GM18868 (cell line): ENCODE measurements around the gene PON2.

Source experiments
- ATAC-seq: cut with Tn5 transposase; IDR thresholded peaks from one replicate; pipeline ENCODE4 v1.9.1; 2021; ENCODE audit warnings: mild to moderate bottlenecking, moderate library complexity; ENCODE audit not compliant: unreplicated experiment

PON2 gene

DNA sequence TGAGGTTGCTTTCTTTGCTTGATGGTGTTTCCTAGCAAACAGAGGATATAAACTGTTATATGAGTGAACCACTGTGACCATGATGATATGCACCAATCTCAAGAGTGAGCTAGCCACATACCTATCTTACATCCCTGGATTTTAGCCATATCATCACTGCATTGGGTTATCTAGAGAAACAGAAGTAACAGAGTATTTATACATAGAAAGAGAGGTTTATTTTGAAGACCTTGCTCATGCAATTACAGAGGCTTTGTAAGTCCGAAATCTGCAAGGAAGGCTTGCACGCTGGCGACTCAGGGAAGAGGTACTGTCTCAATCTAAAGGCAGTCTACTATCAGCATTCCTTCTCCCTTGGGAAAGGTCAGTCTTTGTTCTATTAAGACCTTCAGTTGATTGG is 11.8 kb upstream of the PON2 start:
- no peak for ATAC-seq

DNA sequence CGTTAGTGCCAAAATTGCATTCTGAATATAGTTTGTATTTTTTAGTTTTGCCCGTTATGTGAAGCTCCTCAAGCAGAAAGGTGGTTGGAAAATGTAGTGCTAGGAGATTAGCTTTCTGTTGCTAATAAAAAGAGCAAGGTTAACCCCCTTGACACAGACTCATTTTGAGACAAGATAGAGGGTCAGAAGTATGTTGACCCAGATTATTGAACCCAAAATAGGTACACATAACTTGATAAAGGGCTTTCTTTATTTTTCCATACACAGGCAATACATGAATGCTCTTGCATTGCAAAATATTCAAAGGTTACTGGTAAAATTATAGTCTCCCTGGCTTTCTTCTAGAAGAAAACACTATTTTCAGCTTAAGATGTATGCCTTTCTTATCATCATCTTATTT is 10.0 kb upstream of the PON2 start:
- no peak for ATAC-seq

DNA sequence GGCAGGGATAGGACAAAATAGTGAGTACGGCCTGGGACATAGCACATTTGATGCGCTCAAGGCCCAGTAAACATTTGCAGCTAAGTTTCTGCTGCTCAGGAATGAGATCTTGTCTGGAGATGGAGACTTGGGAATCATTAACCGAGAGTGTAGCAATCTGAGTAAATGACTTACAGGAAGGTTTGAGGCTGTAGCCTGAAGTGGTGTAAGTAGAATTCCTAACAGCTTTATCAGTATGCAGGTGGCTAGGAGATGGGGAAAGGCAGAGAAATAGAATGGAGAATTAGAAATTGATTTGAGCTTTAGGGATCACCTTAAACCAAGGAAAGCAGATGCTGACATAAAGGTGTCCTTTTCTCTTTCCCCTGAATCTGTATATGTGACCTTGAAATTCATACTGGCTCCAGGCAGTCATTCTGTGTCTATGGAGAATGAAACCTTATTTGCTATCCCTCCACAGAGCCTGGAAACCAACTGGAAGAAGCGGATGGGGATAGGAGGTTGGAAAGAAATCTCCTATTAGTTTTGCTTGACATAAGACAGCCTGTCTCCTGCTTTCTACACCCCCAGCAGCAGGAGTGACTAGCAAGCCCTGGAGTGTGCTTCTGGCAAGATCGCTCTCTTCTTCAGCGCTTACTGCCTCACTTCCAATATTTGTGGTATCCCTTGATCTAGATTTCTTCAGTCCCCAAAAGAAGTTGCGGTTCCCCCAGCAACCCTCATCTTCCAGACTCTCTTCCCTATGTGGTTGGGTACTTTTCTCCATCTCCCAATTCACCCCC is 6.4 kb upstream of the PON2 start:
- no peak for ATAC-seq

DNA sequence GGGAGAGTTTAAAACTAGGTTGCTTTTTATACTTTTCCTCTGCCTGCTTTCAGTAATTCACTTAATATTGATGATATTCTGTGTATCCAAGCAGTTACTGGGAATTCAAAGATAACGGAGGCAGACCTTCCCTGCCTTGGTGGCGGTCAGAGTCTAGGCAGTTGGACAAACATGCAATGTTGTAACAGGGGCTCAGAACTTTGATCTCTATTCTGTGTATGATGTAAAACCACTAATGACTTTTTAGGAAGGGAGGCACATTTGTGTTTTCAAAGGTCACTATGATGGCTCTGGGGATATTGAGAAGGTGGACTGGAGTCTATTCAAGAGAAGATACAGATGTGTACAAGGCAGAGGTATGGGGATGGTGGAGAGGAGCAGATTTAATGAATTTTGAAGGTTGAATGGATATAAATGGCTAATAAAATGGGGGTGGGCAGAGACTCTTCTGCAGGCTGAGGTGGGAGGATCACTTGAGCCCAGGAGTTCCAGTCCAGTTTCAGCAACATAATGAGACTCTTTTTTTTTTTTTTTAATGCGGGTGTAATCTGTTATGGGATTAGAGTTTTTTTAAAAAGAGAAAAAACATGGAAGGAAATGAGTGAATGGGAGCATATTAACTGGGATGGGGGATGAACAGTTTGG is 5.7 kb upstream of the PON2 start:
- ATAC-seq = no peak

DNA sequence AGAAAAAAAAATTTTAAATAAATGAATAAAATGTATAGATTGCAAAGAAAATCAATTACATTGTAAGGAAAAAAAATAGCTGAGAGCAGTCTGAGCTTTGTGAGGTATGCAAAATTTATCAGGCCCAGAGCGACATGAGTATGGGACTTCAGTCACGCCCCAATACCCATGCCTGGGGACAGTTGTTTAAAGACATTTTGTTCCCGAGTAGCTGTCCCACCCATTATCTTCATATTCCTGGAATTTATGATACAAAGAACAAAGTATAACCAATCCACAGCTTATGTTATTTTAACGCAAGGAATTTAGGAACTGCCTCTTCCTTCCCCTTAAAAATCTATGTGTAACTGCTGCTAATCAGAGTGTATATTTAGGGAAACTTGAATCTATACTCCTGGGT is 1.6 kb upstream of the PON2 start:
- no peak for ATAC-seq

DNA sequence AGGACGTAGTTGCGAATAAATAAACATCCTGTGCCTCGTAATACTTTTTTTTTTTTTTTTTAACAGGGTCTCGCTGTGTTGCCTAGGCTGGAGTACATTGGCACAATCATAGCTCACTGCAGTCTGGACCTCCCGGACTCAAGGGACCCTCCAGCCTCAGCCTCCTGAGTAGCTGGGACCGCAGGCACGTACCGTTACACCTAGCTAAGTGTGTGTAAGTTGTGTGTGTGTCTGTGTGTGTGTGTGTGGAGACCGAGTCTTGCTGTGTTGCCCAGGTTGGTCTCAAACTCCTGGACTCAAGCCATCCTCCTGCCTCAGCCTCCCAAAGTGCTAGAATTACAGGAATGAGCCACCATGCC is 573 bp upstream of the PON2 start:
- ATAC-seq = no peak

DNA sequence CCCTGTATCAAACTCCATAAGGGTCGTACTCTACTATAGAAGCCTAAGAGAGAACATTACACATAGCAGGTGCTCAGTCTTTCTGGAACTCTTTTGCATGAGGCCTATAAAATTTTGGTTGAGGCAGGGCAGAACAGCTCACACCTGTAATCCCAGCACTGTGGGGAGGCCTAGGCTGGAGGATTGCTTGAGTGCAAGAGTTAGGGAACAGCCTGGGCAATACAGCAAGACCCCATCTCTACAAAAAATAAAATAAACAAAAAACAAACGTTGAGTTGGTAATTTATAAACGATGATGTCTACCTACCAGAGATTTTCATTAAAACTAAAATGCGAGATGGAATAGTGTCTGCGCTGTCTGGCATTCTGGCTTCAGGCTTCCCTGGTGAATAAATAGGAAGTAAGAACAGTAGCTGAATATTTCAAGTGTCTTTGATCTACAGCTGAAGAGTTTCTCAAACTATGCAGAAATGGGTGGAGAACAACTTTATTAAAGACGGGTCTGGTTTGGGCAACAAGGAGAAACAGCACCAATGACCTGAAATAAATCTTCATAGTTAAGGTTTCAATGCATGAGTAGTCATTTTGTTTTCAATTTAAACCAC is 774 bp downstream of the PON2 start:
- ATAC-seq = no peak

DNA sequence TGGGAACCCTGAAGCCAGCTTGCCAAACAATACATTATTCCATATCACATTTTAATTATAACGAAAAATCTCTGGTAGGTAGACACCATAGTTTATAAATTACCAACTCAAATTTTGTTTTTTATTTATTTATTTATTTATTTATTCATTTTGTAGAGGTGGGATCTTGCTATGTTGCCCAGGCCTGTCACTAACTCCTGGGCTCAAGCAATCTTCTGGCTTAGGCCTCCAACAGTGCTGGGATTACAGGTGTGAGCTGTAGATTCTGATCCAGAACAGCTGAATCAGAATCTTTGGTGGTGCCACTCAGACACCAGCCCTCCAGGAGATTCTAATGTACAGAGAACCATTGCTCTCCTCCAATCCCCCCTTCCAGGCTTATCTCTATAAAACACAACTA is 1.7 kb downstream of the PON2 start:
- ATAC-seq = no peak

DNA sequence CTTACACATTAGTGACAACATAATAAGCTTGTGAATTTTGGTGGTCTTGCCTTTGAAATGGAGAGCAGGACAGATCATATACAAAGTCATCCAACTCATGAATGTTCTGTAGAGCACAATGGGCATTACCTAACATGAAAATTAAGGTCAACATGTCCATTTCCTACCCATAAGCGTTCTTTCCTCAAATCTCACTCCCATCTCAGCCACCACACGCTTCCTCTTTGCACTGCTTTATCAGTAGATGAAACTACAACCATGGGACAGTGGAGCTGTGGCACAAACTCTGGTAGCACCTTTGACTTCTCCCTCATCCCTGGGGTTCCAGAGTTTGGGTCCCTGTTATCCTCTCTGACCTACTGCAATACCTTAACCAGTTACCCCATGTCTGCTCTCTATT is 2.2 kb downstream of the PON2 start:
- no peak for ATAC-seq

DNA sequence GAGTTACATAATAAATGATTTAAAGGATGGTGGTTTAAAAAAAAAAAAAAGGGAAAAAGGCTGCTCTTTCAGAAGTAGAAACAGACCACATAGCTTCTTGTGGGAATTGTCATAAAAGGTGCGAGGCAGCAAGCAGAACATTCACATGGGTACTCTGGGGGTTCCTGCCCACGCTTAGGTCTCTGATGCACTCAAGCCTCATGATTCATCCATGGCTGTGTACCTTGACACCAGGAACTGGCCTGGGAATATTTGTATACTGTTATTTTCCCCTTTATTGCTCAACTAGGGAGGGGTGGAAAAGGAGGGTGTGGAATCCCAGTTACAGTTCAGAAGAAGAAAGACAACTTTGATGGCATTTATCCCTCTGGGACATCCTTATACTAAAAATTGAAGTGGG is 4.0 kb downstream of the PON2 start:
- no peak for ATAC-seq

DNA sequence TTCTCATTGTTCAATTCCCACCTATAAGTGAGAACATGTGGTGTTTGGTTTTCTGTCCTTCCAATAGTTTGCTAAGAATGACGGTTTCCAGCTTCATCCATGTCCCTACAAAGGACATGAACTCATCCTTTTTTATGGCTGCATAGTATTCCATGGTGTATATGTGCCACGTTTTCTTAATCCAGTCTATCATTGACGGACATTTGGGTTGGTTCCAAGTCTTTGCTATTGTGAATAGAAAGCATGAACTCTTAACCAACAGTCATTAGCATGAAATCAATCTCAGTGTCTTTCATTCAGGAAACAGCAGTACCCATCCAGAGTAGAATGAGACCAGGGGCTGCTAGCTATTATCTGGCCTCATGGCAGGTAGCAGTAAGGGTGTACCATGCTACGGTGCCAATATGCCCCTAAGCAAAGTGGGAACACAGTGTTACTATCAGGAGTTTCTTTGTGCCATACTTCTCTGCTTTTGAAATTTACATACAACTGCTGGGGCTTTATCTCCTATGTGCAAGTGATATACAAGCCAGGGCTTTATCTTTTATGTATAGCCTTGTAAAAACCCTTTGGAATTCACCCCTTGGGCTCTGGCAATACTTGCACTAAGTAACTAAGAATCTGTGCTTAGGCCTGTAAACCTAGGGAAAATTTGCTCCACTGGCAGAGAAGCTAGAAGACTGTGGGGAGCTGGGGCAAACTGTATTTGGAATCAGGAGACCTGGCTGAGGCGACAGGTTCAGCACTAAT is 5.4 kb downstream of the PON2 start:
- ATAC-seq = no peak

DNA sequence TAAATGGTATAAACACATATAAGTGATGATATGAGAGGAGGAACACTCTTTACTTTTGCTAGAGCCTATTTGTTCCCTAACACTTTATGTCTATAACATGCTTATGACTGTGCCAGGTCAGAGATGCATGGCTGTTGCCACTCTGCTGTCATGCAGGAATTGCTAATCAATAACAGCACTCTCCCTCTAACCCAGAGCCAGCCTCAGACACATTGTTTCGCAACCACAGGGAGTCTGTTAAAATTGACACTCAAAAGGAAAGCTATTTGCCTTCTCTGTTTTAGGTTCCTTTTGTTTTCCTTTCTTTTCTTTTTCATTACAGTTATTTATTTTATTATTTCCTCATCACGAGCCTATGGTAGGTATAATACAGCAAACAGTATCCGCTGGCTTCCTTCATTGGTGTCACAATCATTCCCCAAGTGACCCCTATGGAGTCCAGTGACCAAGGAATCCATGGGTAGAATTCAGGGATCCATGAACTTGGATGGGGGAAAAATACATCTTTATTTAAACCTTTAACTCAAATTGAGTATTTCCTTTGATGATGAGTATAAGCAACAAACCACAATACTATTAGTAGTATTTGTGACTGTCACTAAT is 6.8 kb downstream of the PON2 start:
- no peak for ATAC-seq

DNA sequence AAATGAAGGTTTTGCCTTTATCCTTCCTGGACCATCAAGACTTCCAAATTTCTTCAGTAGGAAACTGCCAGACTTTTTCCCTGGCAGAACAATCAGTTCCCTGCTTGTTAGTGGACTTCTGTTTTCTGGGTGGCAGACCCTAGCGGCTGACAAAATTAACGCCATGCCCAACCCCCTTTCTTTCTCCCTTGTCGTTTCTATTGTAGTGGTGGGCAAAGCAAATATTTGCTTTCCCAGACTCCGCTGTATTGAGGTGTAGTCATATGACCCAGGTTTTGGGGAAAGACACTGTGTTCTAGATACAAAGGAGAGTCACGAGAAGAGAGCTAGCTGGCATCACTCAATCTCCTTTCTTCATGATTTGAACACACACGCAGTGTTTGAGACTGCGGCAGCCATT is 7.7 kb downstream of the PON2 start:
- ATAC-seq = no peak

DNA sequence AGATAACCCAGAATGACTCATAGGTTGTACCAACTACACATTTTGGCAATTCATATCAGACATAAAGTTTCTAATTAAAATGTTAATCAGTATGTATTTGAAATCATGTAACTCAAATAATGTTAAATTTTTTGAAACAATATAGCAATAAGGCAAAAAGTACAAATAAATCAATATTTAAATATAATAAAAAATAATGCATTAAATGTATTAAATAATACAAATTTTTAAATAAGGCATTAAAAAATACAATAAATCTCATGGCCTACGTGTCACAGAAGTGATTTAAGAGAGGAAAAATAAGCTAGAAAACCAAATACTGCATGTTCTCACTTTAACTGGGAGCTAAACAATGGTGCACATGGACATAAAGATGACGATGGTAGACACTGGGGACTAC is 9.1 kb downstream of the PON2 start:
- ATAC-seq = no peak

DNA sequence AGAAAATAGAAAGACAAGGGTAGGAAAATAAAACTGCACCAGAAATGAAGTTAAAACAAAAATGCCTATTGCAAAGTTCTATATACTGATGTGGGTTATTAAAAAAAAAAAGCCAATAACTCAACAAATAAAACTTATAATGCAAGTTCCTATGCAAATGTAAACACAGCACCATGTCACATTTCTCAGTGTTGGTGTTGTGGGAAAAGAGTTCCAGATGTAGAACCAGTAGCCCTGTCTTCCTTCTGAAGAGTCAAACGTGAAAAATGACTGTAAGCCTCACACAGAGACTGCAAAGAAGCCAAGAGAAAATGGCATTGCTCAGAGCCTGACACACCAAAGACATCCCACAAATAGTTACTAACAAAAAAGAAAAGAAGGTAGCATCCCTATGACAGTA is 10.1 kb downstream of the PON2 start:
- no peak for ATAC-seq

DNA sequence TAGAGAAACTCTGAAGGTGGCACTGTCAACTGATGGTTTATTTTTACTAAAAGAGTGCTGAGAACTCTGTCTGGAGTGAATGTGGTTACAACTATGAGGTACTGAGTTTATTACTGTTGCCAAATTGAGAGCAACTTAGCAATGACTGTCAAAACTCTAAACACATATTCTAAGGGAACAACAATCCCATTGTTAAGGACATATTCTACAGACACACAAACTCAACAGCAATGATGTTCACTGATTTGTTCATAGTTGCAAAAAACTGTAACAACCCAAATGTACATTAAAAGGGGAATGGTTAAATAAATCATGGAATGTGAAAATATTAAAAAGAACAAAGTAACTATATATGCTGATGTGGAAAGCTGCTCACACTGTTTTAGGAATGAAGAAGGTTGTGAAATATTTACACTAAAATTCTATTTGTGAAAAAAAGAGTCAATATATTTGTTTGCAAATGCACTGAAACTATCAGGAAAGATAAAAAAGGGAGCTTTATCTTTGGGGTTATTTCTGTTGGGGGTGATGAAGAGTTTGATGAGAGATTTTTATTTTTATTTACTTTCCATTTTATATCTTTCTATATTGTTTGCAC is 12.9 kb downstream of the PON2 start:
- peak; percentile 67 for ATAC-seq

DNA sequence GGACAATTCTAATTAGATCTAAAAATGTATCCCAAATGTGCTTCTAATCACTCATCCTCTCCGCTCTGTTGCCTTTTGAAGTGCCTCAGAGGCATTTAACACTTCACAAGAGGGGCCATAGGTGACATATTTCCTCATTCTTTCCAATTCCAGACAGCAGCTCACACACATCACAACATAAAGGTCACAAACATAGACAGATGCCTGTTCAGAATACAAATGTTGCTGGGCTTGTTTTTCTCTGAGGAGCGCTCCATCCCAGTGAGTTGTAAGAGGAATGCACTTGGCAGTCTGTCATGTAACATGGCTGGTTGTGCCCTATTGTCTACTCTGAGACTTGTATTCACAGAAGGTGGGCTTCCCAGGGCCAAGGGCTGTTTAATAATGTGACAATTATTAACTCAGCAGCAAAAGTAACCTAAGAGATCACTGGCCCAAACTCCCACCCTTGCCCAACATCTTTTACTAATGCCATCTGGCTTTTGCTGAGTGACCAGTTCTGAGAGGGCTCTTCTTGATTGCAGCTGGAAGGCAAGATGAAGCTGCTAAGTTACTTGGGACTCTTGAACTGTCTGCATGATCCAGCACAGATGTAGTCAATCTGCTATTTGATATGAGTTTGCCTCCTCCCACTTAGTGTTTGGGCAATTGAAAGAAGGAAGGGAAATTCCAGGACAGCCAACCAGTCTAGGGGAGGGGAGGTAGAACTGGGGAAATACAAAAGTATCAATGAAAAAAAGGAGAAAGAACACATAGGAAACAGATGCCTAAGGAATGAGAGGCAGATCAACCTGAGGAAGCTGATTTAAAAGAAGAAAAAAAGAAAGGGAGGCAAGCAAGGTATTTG is 13.6 kb downstream of the PON2 start:
- peak; percentile 85 for ATAC-seq

DNA sequence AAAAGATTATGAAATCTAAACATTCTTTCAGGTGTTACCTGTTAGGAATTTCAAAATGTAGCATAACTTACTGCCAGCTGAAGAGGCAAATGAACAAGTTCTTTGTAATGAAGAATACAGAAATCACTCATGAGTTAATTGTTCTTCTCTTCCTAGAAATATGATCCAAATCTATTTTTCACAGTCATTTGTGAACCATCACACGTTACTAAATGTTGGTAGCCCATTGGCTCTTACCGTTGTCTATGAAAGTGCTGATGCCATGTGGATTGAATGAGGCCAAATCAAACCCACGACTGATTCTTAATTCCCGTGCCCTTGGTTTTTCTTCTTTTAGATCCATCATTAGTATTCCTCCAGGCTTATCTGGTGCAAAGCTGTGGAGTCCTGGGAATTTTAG is 22.8 kb downstream of the PON2 start:
- ATAC-seq = no peak

DNA sequence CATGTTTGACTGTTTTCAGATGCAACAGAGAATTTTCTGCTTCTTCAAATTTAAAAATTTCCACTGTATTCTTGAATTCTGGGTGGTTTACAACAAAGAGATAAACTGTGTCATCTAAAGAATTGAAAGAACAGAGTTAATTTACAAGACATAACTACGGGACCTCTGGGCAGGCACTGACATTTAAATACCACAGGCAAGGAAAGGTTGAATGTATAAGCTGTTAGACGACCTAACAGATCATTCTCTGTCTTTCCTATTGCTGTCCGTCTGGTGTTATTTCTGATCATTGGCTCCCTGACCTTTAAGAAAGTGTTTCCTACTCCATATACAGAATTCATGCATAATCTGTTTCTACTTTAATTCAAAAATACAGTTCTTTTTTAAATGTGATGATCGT is 23.2 kb downstream of the PON2 start:
- no peak for ATAC-seq

DNA sequence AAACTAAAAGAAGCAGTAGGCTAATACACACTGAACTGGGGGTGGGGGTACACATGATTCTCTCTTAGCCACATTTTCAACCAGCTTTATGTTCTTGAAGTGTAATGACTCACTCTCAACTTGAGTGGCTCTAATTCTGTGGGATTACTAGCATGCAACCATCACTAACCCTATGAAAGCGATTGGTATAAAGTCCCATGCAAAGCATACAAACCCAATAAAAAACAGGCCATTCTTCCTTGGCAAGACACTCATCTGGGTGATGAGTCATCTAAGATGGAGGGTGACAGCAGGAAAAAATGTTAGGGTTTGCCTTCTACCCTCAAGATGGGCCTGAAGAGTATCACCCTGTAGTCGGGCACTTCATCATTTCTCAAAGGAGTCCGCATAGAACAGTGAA is 23.8 kb downstream of the PON2 start:
- no peak for ATAC-seq
